HCT116 (cell line): ENCODE data around the gene BRMS1L.

Experiments
- CTCF ChIP-seq, 3 experiments: fragments of 200-600 bp in 1 of 3; sonication (generic) in 1 of 3; IDR thresholded peaks in 2 of 3; conservative IDR thresholded peaks in 1 of 3; 2 replicates each; pipeline ENCODE4 v1.5.1; 2012 to 2017; ENCODE audit warnings: low read depth in 2 of 3, low read length in 2 of 3, antibody characterized with exemption in 1 of 3, borderline replicate concordance in 1 of 3, control low read depth in 1 of 3, mild to moderate bottlenecking in 1 of 3, mixed read lengths in 1 of 3, mixed run types in 1 of 3, moderate library complexity in 1 of 3; ENCODE audit not compliant: insufficient read depth in 1 of 3
- EGR1 ChIP-seq: IDR thresholded peaks from 2 replicates; pipeline ENCODE4 v1.6.1; 2012; ENCODE audit warnings: low read depth
- EZH2 ChIP-seq: fragments of 200-600 bp; sonication (generic); IDR thresholded peaks from 2 replicates; pipeline ENCODE4 v1.6.1; 2017; ENCODE audit warnings: antibody characterized with exemption, mixed run types
- POLR2A ChIP-seq: IDR thresholded peaks from 2 replicates; pipeline ENCODE4 v1.7.0; 2011; ENCODE audit warnings: borderline replicate concordance; ENCODE audit not compliant: insufficient read depth, insufficient read length; ENCODE audit errors: extremely low read depth
- POLR2AphosphoS5 ChIP-seq: IDR thresholded peaks from 2 replicates; pipeline ENCODE4 v1.6.1; 2011; ENCODE audit warnings: mild to moderate bottlenecking, low read depth, low read length, moderate library complexity
- REST ChIP-seq: IDR thresholded peaks from 2 replicates; pipeline ENCODE4 v1.6.1; 2012; ENCODE audit warnings: low read depth
- SRF ChIP-seq: IDR thresholded peaks from 2 replicates; pipeline ENCODE4 v1.6.1; 2012; ENCODE audit warnings: low read depth
- YY1 ChIP-seq: IDR thresholded peaks from 2 replicates; pipeline ENCODE4 v1.6.1; 2011; ENCODE audit warnings: low read length, low read depth, moderate library complexity, mild to moderate bottlenecking; ENCODE audit not compliant: insufficient replicate concordance; ENCODE audit errors: extremely low read depth
- ZNF274 ChIP-seq: fragments of 200-500 bp; sonication (Bioruptor generic); IDR thresholded peaks from 2 replicates; pipeline ENCODE4 v1.6.1; 2014; ENCODE audit warnings: mild to moderate bottlenecking, low read depth, low read length, inconsistent platforms

- TF ChIP-seq POLR2A, result no peak
- no peak for TF ChIP-seq CTCF (IDR thresholded peaks at IDR 0.05 in 2 of 3, conservative IDR thresholded peaks at IDR 0.05 in 1 of 3; ENCODE audit: borderline replicate concordance in 1 of 3, insufficient read depth in 1 of 3, low read depth in 2 of 3, low read length in 2 of 3)
- TF ChIP-seq EZH2, result no peak
- no peak for TF ChIP-seq SRF
- no peak for TF ChIP-seq REST
- no peak for TF ChIP-seq EGR1
- TF ChIP-seq POLR2AphosphoS5, result no peak
- TF ChIP-seq YY1, result no peak
- TF ChIP-seq ZNF274, result no peak
These were observed 15.2 kb upstream of the BRMS1L start for GRCh38 chr14:35810963-35811362.
